HL-60 (cell line): ENCODE data around the gene AFAP1.

ENCODE experiments used
- CTCF ChIP-seq: IDR thresholded peaks from one replicate; pipeline ENCODE4 v1.5.1; 2011; ENCODE audit warnings: low read length, control low read depth, inconsistent platforms; ENCODE audit not compliant: insufficient read depth
- POLR2AphosphoS5 ChIP-seq: IDR thresholded peaks from 2 replicates; pipeline ENCODE4 v1.6.1; 2012; ENCODE audit warnings: low read depth
- REST ChIP-seq: IDR thresholded peaks from 2 replicates; pipeline ENCODE4 v1.6.1; 2012; ENCODE audit warnings: low read depth; ENCODE audit not compliant: insufficient replicate concordance

- no peak for TF ChIP-seq REST
- TF ChIP-seq CTCF, result no peak
- no peak for TF ChIP-seq POLR2AphosphoS5
These were observed 228.9 kb downstream of the AFAP1 start for GRCh38 chr4:7710576-7711306.
